ENCODE data around the gene CYSRT1.

CYSRT1 gene

DNA sequence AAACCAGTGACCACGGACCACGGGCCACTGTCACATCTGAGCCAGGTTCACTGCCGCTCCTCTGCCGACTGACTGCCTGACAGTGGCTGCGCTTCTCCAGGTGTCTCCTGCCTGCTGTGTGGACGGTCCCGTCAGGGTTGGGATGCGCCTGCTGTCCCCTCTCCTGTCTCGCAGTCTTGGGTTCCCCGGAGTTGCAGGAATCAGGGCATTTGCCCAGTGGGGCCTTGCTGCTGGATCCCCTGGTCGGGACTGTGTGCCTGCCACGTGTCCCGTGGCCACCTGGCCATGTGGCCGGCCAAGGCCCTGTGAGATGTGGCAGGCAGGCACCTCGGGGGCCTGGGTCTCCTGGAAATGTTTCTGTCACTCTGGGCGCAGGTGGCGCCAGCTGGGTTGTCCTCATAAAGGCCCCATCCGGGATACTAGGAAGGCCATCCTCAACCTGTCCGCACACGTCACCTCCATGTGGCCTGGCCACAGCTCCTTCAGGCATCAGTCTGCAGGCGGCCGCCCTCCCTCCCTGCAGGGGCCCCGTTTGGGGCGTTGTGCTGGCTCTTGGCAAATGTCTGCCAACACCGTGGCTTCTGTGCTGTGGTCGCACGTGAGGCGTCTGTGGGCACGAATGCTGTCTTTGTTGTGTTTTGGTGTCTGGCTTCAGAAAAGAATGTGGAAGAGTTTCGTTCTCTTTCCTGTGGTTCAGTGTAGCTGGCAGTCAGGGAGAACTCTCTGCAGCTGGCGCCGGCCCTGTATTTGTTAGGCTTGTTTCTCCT lies 46.1 kb downstream of the CYSRT1 start:
- no peak for DNase-seq

- DNase-seq, result no peak
Observed at GRCh38 chr9:137271696-137272076, 46.7 kb downstream of the CYSRT1 start.

DNA sequence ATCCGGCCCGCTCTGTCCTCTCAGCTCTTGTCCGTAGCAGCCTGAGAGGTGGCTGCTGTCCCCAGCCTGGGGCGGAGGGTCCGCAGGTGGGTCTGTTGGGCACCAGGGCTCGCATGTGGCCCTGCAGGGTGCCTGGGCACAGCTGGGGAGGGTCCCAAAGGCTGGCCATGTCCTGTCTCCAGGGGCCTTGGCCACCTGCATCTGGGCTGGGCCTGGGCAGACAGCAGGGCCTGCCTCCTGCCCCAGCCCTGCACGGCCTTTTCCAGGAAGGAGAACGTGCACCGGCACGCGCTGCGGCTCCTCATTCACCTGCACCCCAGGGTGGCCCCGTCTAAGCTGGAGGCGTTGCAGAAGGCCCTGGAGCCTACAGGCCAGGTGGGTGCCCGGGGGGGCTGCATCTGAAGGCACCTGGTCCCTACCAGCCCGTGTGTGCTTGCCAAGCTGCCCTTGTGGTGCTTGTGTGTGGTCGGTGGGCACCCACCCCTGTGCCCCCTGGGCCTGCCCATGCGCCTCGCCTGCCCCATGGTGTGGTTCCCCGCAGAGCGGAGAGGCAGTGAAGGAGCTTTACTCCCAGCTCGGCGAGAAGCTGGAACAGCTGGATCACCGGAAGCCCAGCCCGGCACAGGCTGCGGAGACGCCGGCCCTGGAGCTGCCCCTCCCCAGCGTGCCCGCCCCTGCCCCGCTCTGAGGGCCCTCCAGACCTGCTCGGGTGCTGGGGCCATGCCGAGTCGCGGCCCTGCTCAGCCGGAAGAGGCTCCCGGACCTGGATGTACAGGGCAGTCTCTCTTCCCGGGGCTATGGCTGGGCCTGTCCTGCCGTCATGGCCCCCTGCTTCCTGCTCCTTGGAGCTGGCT lies 47.5 kb downstream of the CYSRT1 start:
- no peak for DNase-seq

DNA sequence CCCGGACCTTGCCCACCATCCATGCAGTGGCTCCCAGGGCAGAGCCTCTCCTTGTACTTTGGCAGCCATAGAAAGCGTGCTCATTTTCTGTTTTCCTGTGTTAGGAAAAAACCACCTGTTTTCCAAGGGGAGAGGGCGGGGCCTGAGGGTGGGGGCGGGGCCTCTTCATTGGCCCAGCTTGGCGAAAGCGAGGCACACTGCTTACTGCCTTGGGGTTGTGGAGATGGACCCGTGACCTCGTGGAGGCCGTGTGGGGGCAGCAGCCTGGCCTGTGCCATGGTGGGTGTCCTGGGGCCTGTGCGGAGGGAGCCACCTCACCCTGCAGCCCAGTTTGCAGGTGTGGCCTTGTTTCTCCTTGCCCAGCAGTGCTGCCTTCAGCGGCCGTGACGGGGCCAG lies 48.1 kb downstream of the CYSRT1 start:
- no peak for DNase-seq

- DNase-seq, result no peak
Observed at GRCh38 chr9:137273611-137274320, 48.8 kb downstream of the CYSRT1 start.

- DNase-seq, result no peak
Observed at GRCh38 chr9:137275203-137275587, 50.2 kb downstream of the CYSRT1 start.
